GM21367 (cell line): ENCODE measurements around the gene EML1.
A peak's percentile ranks its signal among the peaks of the same experiment; 100 is the strongest.

Source experiments
- ATAC-seq: cut with Tn5 transposase; IDR thresholded peaks from one replicate; pipeline ENCODE4 v1.9.1; 2021; ENCODE audit not compliant: unreplicated experiment

EML1 gene

GRCh38 chr14:99892406-99892805 lies 99.2 kb downstream of the EML1 start:
- no peak for ATAC-seq

- no peak for ATAC-seq
Measured at GRCh38 chr14:99896361-99896760, 103.1 kb downstream of the EML1 start.

- no peak for ATAC-seq
Measured at GRCh38 chr14:99899578-99900178, 106.5 kb downstream of the EML1 start.

GRCh38 chr14:99902925-99903324 lies 109.7 kb downstream of the EML1 start:
- ATAC-seq: no peak

- no peak for ATAC-seq
Measured at GRCh38 chr14:99904506-99904905, 111.3 kb downstream of the EML1 start.

GRCh38 chr14:99905121-99905520 lies 111.9 kb downstream of the EML1 start:
- no peak for ATAC-seq

GRCh38 chr14:99907761-99908652 lies 114.8 kb downstream of the EML1 start:
- ATAC-seq: no peak

GRCh38 chr14:99908653-99909250 lies 115.5 kb downstream of the EML1 start:
- no peak for ATAC-seq

GRCh38 chr14:99909513-99910064 lies 116.4 kb downstream of the EML1 start:
- ATAC-seq: no peak

- ATAC-seq: no peak
Measured at GRCh38 chr14:99910337-99911309, 117.4 kb downstream of the EML1 start.

GRCh38 chr14:99915305-99916090 lies 122.3 kb downstream of the EML1 start:
- no peak for ATAC-seq

- ATAC-seq: no peak
Measured at GRCh38 chr14:99916091-99916383, 122.8 kb downstream of the EML1 start.

- no peak for ATAC-seq
Measured at GRCh38 chr14:99918781-99919180, 125.6 kb downstream of the EML1 start.

GRCh38 chr14:99921425-99921824 lies 128.2 kb downstream of the EML1 start:
- no peak for ATAC-seq

GRCh38 chr14:99924379-99924778 lies 131.2 kb downstream of the EML1 start:
- no peak for ATAC-seq

- no peak for ATAC-seq
Measured at GRCh38 chr14:99925471-99925870, 132.3 kb downstream of the EML1 start.

GRCh38 chr14:99928963-99929362 lies 135.8 kb downstream of the EML1 start:
- no peak for ATAC-seq

GRCh38 chr14:99929601-99930000 lies 136.4 kb downstream of the EML1 start:
- no peak for ATAC-seq

- ATAC-seq: peak; percentile 69
Measured at GRCh38 chr14:99930420-99931274, 137.4 kb downstream of the EML1 start.
